Measurements from ENCODE around the gene CPE.

CPE gene

DNA sequence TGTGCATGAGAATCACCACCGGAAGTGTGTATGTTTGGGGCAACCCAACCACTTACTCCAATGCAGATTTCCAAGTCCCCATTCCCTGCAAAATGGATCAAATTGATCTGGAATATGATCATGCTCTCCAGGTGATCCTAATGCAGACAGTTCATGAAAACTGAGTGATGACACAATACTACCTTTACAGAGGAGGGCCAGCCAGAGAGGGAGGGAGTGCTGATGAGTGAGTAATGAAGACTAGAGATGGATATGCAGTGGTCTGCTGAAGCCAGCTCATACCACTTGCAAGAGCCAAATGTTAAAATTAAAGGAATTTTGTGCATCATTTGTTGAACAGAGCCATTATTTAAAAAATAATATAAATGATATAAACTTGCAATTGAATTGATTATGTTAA is 10.2 kb upstream of the CPE start:
- H3K4me1 ChIP-seq (ENCODE audit: insufficient read depth, low read length, poor library complexity, severe bottlenecking): no peaks in the 10 kb centered on the region
- no peaks in the 10 kb centered on the region for H4K20me1 ChIP-seq (ENCODE audit: insufficient read depth, low read length, poor library complexity, severe bottlenecking)

DNA sequence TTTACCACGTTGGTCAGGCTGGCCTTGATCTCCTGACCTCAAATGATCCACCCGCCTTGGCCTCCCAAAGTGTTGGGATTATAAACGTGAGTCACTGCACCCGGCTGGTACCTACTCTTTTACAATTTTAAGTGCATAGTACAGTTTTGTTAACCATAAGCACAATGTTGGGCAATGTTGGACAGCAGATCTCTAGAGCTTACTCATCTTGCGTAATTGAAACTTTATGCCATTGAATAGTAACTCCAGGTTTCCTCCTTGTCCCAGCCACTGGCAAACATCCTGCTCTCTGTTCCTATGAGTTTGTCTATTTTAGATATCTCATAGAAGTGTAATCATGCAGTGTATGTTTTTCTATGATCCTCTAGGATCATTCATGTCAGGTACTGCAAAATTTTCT is 9.3 kb upstream of the CPE start:
- no peak overlapping the region for H3K9ac ChIP-seq (ENCODE audit: low read depth, low read length, poor library complexity, severe bottlenecking)
- H3K27me3 ChIP-seq (ENCODE audit: insufficient read depth, low read length, poor library complexity, severe bottlenecking): peaks cover 25% of the 10 kb centered on the region
- no peaks in the 10 kb centered on the region for H3K9me2 ChIP-seq (replicated peaks; ENCODE audit: low read depth, low read length)
- TF ChIP-seq EZH2phosphoT487 (IDR thresholded peaks at IDR 0.05; ENCODE audit: borderline replicate concordance): no peak
- TF ChIP-seq, protein P1, sequence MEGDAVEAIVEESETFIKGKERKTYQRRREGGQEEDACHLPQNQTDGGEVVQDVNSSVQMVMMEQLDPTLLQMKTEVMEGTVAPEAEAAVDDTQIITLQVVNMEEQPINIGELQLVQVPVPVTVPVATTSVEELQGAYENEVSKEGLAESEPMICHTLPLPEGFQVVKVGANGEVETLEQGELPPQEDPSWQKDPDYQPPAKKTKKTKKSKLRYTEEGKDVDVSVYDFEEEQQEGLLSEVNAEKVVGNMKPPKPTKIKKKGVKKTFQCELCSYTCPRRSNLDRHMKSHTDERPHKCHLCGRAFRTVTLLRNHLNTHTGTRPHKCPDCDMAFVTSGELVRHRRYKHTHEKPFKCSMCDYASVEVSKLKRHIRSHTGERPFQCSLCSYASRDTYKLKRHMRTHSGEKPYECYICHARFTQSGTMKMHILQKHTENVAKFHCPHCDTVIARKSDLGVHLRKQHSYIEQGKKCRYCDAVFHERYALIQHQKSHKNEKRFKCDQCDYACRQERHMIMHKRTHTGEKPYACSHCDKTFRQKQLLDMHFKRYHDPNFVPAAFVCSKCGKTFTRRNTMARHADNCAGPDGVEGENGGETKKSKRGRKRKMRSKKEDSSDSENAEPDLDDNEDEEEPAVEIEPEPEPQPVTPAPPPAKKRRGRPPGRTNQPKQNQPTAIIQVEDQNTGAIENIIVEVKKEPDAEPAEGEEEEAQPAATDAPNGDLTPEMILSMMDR (conservative IDR thresholded peaks at IDR 0.05; ENCODE audit: low read length): no peak
- no peaks in the 10 kb centered on the region for H3K36me3 ChIP-seq (ENCODE audit: insufficient read depth, low read length)
- H3K9me3 ChIP-seq (ENCODE audit: insufficient read depth, low read depth, low read length): no peaks in the 10 kb centered on the region
- no peak overlapping the region for H2AFZ ChIP-seq (ENCODE audit: low read length)
- no peaks in the 10 kb centered on the region for H3K4me1 ChIP-seq (ENCODE audit: insufficient read depth, low read length, poor library complexity, severe bottlenecking)
- no peak overlapping the region for H3K4me2 ChIP-seq (ENCODE audit: low read depth, low read length, poor library complexity, severe bottlenecking)
- H3K4me3 ChIP-seq (ENCODE audit: low read length, poor library complexity, severe bottlenecking): no peak overlapping the region
- H3F3A ChIP-seq (ENCODE audit: low read depth): no peaks in the 10 kb centered on the region
- no peaks in the 10 kb centered on the region for H3K79me2 ChIP-seq (ENCODE audit: insufficient read depth, low read length)
- H4K20me1 ChIP-seq (ENCODE audit: insufficient read depth, low read length, poor library complexity, severe bottlenecking): no peaks in the 10 kb centered on the region

More for the DNA sequence above, 10.2 kb upstream of the CPE start:
- no peak overlapping the region for H3K4me2 ChIP-seq (ENCODE audit: low read depth, low read length, poor library complexity, severe bottlenecking)
- no peaks in the 10 kb centered on the region for H3K9me2 ChIP-seq (replicated peaks; ENCODE audit: low read depth, low read length)
- H2AFZ ChIP-seq (ENCODE audit: low read length): no peak overlapping the region
- H3K36me3 ChIP-seq (ENCODE audit: insufficient read depth, low read length): no peaks in the 10 kb centered on the region
- H3K27me3 ChIP-seq (ENCODE audit: insufficient read depth, low read length, poor library complexity, severe bottlenecking): peaks cover 20% of the 10 kb centered on the region
- no peak overlapping the region for H3K9ac ChIP-seq (ENCODE audit: low read depth, low read length, poor library complexity, severe bottlenecking)
- no peaks in the 10 kb centered on the region for H3F3A ChIP-seq (ENCODE audit: low read depth)
- no peaks in the 10 kb centered on the region for H3K9me3 ChIP-seq (ENCODE audit: insufficient read depth, low read depth, low read length)
- TF ChIP-seq EZH2phosphoT487 (IDR thresholded peaks at IDR 0.05; ENCODE audit: borderline replicate concordance): no peak
- TF ChIP-seq, protein P1 (conservative IDR thresholded peaks at IDR 0.05; ENCODE audit: low read length): no peak
- no peak overlapping the region for H3K4me3 ChIP-seq (ENCODE audit: low read length, poor library complexity, severe bottlenecking)
- no peaks in the 10 kb centered on the region for H3K79me2 ChIP-seq (ENCODE audit: insufficient read depth, low read length)

DNA sequence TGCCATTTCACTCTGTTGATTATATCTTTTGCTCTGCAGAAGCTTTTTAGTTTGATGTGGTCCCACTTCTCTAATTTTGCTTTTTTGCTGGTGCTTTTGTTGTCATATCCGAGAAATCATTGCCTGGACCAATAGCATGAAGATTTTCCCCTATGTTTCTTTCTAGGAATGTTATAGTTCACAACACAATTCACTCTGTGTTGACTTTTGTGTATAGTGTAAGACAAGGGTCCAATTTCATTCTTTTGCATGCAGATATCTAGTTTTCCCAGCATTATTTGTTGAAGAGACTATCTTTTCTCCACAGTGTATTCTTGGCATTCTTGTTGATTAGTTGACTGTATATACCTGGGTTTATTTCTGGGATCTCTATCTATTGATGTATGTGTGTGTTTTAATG is 8.3 kb upstream of the CPE start:
- Histone ChIP-seq H3K9ac (ENCODE audit: low read depth, low read length, poor library complexity, severe bottlenecking) (no peak overlapping the region), H3K4me2 (ENCODE audit: low read depth, low read length, poor library complexity, severe bottlenecking) (no peak overlapping the region), H3K79me2 (ENCODE audit: insufficient read depth, low read length) (no peaks in the 10 kb centered on the region), H3K4me1 (ENCODE audit: insufficient read depth, low read length, poor library complexity, severe bottlenecking) (no peaks in the 10 kb centered on the region), H2AFZ (ENCODE audit: low read length) (no peak overlapping the region), H3K36me3 (ENCODE audit: insufficient read depth, low read length) (no peaks in the 10 kb centered on the region), H3F3A (ENCODE audit: low read depth) (no peaks in the 10 kb centered on the region), H3K9me3 (ENCODE audit: insufficient read depth, low read depth, low read length) (no peaks in the 10 kb centered on the region), H3K27me3 (ENCODE audit: insufficient read depth, low read length, poor library complexity, severe bottlenecking) (peaks cover 25% of the 10 kb centered on the region), H3K9me2 (replicated peaks; ENCODE audit: low read depth, low read length) (no peaks in the 10 kb centered on the region), H3K4me3 (ENCODE audit: low read length, poor library complexity, severe bottlenecking) (no peak overlapping the region), H4K20me1 (ENCODE audit: insufficient read depth, low read length, poor library complexity, severe bottlenecking) (no peaks in the 10 kb centered on the region)
- TF ChIP-seq, protein P1 (conservative IDR thresholded peaks at IDR 0.05; ENCODE audit: low read length): no peak
- no peak for TF ChIP-seq EZH2phosphoT487 (IDR thresholded peaks at IDR 0.05; ENCODE audit: borderline replicate concordance)

Measured in Loucy (cell line).